ENCODE measurements around the gene HOXA7. TPM values are rescaled to one million over a fixed set of nuclear protein-coding genes. Genes with fewer than 3 reads are reported as not detected.

The HOXA7 gene
- not detected in 2 replicates for total RNA-seq (ENCODE audit: low replicate concordance)

DNA sequence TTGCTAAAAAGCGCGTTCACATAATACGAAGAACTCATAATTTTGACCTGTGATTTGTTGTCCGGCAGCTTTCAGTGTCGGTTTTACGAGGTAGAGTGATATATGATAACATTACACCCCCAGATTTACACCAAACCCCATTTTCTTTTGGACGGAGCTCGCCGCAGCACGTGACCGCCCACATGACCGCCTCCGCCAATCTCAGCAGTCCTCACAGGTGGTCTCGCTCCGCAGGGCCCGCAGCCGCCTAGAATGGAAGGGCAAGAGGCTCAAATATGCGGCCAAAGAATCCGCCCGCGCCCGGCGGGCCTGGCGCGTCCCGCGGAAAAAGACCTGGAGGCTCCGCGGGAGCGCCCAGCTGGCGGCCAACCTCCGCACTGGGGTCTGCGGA lies at the start of gene HOXA7:
Gene HOXA7 (minus strand): TSS at position 168 of the 391 bp plus-strand sequence. CDS start 130 bp downstream, at position 38.
- H3K9ac ChIP-seq: no peak within 1 kb of the TSS
- no peak within 1 kb of the TSS for H2AFZ ChIP-seq (replicated peaks)
- peak; percentile 87 for TF ChIP-seq EZH2phosphoT487 (IDR thresholded peaks at IDR 0.05)
- peak; percentile 82 for TF ChIP-seq EZH2 (IDR thresholded peaks at IDR 0.05)
- TF ChIP-seq, protein P1, sequence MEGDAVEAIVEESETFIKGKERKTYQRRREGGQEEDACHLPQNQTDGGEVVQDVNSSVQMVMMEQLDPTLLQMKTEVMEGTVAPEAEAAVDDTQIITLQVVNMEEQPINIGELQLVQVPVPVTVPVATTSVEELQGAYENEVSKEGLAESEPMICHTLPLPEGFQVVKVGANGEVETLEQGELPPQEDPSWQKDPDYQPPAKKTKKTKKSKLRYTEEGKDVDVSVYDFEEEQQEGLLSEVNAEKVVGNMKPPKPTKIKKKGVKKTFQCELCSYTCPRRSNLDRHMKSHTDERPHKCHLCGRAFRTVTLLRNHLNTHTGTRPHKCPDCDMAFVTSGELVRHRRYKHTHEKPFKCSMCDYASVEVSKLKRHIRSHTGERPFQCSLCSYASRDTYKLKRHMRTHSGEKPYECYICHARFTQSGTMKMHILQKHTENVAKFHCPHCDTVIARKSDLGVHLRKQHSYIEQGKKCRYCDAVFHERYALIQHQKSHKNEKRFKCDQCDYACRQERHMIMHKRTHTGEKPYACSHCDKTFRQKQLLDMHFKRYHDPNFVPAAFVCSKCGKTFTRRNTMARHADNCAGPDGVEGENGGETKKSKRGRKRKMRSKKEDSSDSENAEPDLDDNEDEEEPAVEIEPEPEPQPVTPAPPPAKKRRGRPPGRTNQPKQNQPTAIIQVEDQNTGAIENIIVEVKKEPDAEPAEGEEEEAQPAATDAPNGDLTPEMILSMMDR (IDR thresholded peaks at IDR 0.05): no peak
- Mint-ChIP-seq H3K4me1 (peaks cover 6% of the 10 kb centered on the region), H3K4me3 (peak within 1 kb of the TSS; percentile 68), H3K9me3 (peaks cover 23% of the 10 kb centered on the region), H3K36me3 (peaks cover 4% of the 10 kb centered on the region), H3K27ac (no peak within 1 kb of the TSS), H3K27me3 (ENCODE audit: insufficient read depth, low read depth) (peaks cover 92% of the 10 kb centered on the region)
- no peaks in the 10 kb centered on the region for H3K36me3 ChIP-seq
- H3K27ac ChIP-seq: no peak within 1 kb of the TSS
- H3K4me2 ChIP-seq: peak within 1 kb of the TSS; percentile 53
- H3F3A ChIP-seq (ENCODE audit: low read depth): no peaks in the 10 kb centered on the region
- DNase-seq (ENCODE audit: low spot score): peak; percentile 60
- H3K27me3 ChIP-seq: peaks cover 100% of the 10 kb centered on the region
- H4K20me1 ChIP-seq (ENCODE audit: low read depth): peaks cover 68% of the 10 kb centered on the region
- no peaks in the 10 kb centered on the region for H3K4me1 ChIP-seq
- H3K79me2 ChIP-seq (ENCODE audit: low read depth): no peaks in the 10 kb centered on the region
- no peaks in the 10 kb centered on the region for H3K9me3 ChIP-seq (ENCODE audit: low read depth)
- H3K4me3 ChIP-seq: peak within 1 kb of the TSS; percentile 18

DNA sequence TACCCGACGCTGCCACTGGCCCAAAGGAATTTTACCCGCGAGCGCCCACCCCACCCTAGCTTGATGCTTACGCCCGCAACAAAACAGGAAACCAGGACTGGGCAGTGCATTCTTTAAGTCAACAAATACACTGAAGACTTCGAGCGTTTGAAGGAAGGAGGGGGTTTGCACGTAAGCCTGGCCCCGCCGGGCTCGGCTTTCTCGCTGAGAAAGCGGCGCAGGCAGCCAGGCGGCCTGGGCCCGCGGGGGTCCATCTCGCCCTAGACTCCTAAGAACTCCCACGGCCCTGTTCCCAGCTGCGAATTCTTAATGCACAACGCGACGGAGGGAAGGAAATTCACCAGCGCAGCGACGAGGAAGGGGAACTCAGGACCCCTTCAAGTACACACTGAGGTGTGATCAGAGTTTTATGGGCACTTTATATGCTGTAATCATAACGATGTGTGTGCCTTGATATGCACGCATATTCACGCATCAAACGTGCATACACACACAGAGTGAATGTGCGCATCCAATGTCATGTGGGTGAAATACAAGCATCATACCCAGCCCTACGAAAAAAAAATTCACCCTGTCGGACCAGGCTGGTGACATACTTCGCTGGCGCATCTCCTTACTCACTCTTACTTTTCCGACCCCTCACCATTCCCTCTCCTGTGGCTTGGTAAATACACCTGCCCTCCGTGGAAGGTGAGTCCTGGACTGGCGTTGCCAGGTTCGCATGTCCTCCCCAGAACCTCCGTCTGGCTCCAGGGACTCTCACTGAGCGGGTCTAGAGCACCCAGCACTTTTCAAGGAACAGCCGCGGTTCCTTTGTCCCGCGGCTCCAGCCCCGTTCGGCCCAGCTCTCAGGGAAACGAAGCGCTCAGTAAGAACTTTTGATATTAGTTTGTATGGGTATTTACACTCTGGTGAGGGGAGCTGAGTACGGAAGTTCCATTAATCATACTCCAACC lies 49.1 kb upstream of the HOXA7 start:
- H3K9me3 Mint-ChIP-seq: peaks cover 13% of the 10 kb centered on the region
- Histone ChIP-seq H3K27ac (no peak overlapping the region), H3K4me1 (peaks cover 11% of the 10 kb centered on the region), H3K9me3 (ENCODE audit: low read depth) (no peaks in the 10 kb centered on the region), H3K36me3 (no peaks in the 10 kb centered on the region), H3K27me3 (peaks cover 100% of the 10 kb centered on the region), H3K4me2 (peak overlapping the region; percentile 12), H3F3A (ENCODE audit: low read depth) (peaks cover 12% of the 10 kb centered on the region), H4K20me1 (ENCODE audit: low read depth) (peaks cover 96% of the 10 kb centered on the region), H3K4me3 (peak overlapping the region; percentile 2), H2AFZ (replicated peaks) (no peak overlapping the region), H3K79me2 (ENCODE audit: low read depth) (no peaks in the 10 kb centered on the region), H3K9ac (no peak overlapping the region)
- no peak overlapping the region for H3K27ac Mint-ChIP-seq
- peaks cover 9% of the 10 kb centered on the region for H3K4me1 Mint-ChIP-seq
- no peaks in the 10 kb centered on the region for H3K36me3 Mint-ChIP-seq
- peaks cover 95% of the 10 kb centered on the region for H3K27me3 Mint-ChIP-seq (ENCODE audit: insufficient read depth, low read depth)
- DNase-seq (ENCODE audit: low spot score): peak; percentile 74
- peak overlapping the region; percentile 1 for H3K4me3 Mint-ChIP-seq
- TF ChIP-seq EZH2 (IDR thresholded peaks at IDR 0.05): peak; percentile 99
- TF ChIP-seq EZH2phosphoT487 (IDR thresholded peaks at IDR 0.05): peak; percentile 94
- TF ChIP-seq, protein P1 (IDR thresholded peaks at IDR 0.05): peak; percentile 3

DNA sequence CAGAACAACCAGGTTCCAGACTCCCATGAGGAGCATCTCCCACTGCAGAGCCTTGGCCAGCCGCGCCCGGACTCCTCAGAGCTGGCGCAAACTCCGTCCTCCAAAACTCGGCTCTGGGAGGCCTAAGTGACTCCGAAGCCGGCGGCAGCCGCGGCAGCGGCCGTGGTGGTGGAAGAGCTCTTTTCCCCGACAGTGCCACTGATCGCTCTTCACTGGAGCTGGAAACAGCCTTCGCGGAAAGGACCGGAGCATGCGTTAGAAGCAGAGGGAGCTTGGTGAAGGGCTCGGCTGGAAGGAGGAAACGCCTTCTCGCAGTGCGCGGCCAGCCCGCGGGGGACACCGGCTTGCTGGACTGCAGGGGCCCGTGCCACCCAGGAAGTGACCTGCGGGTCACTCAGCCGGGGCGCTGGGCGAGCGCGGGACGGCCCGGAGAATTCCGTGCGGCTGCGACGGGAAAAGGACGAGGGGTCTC lies 48.4 kb upstream of the HOXA7 start:
- H3K4me2 ChIP-seq: peak overlapping the region; percentile 12
- H3K27me3 Mint-ChIP-seq (ENCODE audit: insufficient read depth, low read depth): peaks cover 92% of the 10 kb centered on the region
- TF ChIP-seq EZH2 (IDR thresholded peaks at IDR 0.05) (peak; percentile 95), EZH2phosphoT487 (IDR thresholded peaks at IDR 0.05) (peak; percentile 89)
- TF ChIP-seq, protein P1 (IDR thresholded peaks at IDR 0.05): no peak
- H3K9me3 Mint-ChIP-seq: peaks cover 13% of the 10 kb centered on the region
- H3K9me3 ChIP-seq (ENCODE audit: low read depth): no peaks in the 10 kb centered on the region
- no peak overlapping the region for H3K9ac ChIP-seq
- H3K27ac Mint-ChIP-seq: no peak overlapping the region
- peaks cover 9% of the 10 kb centered on the region for H3K4me1 Mint-ChIP-seq
- H3K4me1 ChIP-seq: peaks cover 11% of the 10 kb centered on the region
- H2AFZ ChIP-seq (replicated peaks): no peak overlapping the region
- no peaks in the 10 kb centered on the region for H3K36me3 Mint-ChIP-seq
- peaks cover 16% of the 10 kb centered on the region for H3F3A ChIP-seq (ENCODE audit: low read depth)
- peaks cover 97% of the 10 kb centered on the region for H4K20me1 ChIP-seq (ENCODE audit: low read depth)
- H3K79me2 ChIP-seq (ENCODE audit: low read depth): no peaks in the 10 kb centered on the region
- H3K27me3 ChIP-seq: peaks cover 100% of the 10 kb centered on the region
- H3K36me3 ChIP-seq: no peaks in the 10 kb centered on the region
- peak; percentile 69 for DNase-seq (ENCODE audit: low spot score)
- no peak overlapping the region for H3K27ac ChIP-seq
- H3K4me3 ChIP-seq: peak overlapping the region; percentile 2
- no peak overlapping the region for H3K4me3 Mint-ChIP-seq

Data from neural progenitor cell (in vitro differentiated cells).